Measurements from ENCODE around the gene SPOCK3. TPM values are rescaled to one million over a fixed set of nuclear protein-coding genes. Genes with fewer than 3 reads are reported as not detected.

SPOCK3 gene
- total and polyA plus RNA-seq, 10 of the 15 experiments (the other 5 are each of a cell fraction or from before 2014, with no cell fraction given), result 0.06 to 0.39 (median 0.09) TPM; not detected in 5

- WGBS (ENCODE audit: insufficient coverage, insufficient replicate concordance, low lambda C conversion rate, missing lambda C conversion rate), result 74% methylated on average over 23 of the region's 25 CpGs
- in situ Hi-C loops (cut with MboI), result no loop called here
- Histone ChIP-seq H3K4me1 (ENCODE audit: control insufficient read depth, insufficient read depth, low read length) (no peaks in the 10 kb centered on the region), H3K4me3 (no peak overlapping the region), H3K36me3 (ENCODE audit: control insufficient read depth in 2 of 2, insufficient read depth in 2 of 2, low read length in 1 of 2) (no peaks in the 10 kb centered on the region), H3K27ac (ENCODE audit: control insufficient read depth, insufficient read depth) (no peak overlapping the region), H3K9me3 (replicated peaks; ENCODE audit: control insufficient read depth, insufficient read depth, low read length) (no peaks in the 10 kb centered on the region; the same call in 2 of the 3 replicates), H3K79me2 (ENCODE audit: control insufficient read depth, insufficient read depth, low read length) (no peaks in the 10 kb centered on the region), H2AFZ (ENCODE audit: control insufficient read depth, low read depth, low read length) (no peak overlapping the region), H3K27me3 (replicated peaks in 1 of 2; ENCODE audit: control insufficient read depth in 2 of 2, insufficient read depth in 2 of 2, low read length in 1 of 2) (peaks cover 4 to 10% of the 10 kb centered on the region in 2 experiments), H3K4me2 (ENCODE audit: control insufficient read depth, insufficient read depth) (peak overlapping the region; percentile 38; the same call in 1 of the 2 replicates), H3K9ac (ENCODE audit: control insufficient read depth, insufficient read depth, low read length) (no peak overlapping the region), H4K20me1 (ENCODE audit: control insufficient read depth, insufficient read depth) (no peaks in the 10 kb centered on the region)
- ChIA-PET POLR2A (no interaction called here), SMC1A (ENCODE audit: uncharacterized antibody, unreplicated experiment) (interaction anchor here (0.9 kb wide), 1 partner anchor 53 kb away, joined by 3 read pairs; no protein-coding TSS in a partner anchor), CTCF (no interaction called here), RAD21 (ENCODE audit: unreplicated experiment) (no interaction called here)
- ATAC-seq (no peak), FAIRE-seq (no peak), DNase-seq (ENCODE audit: low read depth, low spot score) (no peak)
- intact Hi-C loops (cut with micrococcal nuclease; ENCODE audit: unreplicated experiment), result loop anchor here (5.0 kb wide), 1 partner anchor 211 kb away; no protein-coding TSS in a partner anchor
- no TSS peak for BruUV-seq (replicated peaks)
- TF ChIP-seq TBL1XR1 (IDR thresholded peaks at IDR 0.05; ENCODE audit: low read depth, low read length) (no peak), SRF (IDR thresholded peaks at IDR 0.05; ENCODE audit: low read depth in 2 of 2, low read length in 2 of 2) (no peak), ZBTB11 (CRISPR knock-in tag; IDR thresholded peaks at IDR 0.05) (no peak), PBX3 (IDR thresholded peaks at IDR 0.05; ENCODE audit: insufficient replicate concordance, low read depth, low read length) (no peak), RELB (IDR thresholded peaks at IDR 0.05; ENCODE audit: low read depth) (no peak), SPI1 (IDR thresholded peaks at IDR 0.05; ENCODE audit: borderline replicate concordance, insufficient read depth, low read depth, low read length) (no peak), ZZZ3 (IDR thresholded peaks at IDR 0.05; ENCODE audit: control insufficient read depth, insufficient read length, low read depth) (no peak), BMI1 (IDR thresholded peaks at IDR 0.05; ENCODE audit: borderline replicate concordance) (no peak), BRCA1 (IDR thresholded peaks at IDR 0.05; ENCODE audit: low read depth, low read length) (no peak), HDAC2 (IDR thresholded peaks at IDR 0.05) (no peak), ZNF592 (IDR thresholded peaks at IDR 0.05) (no peak), ZNF622 (IDR thresholded peaks at IDR 0.05) (no peak)
Measured at GRCh38 chr4:167232805-167233684, 1.2 kb downstream of the SPOCK3 start.

Measured in GM12878 (cell line).